Measurements from ENCODE around the gene PIK3C3. TPM values are rescaled to one million over a fixed set of nuclear protein-coding genes. Genes with fewer than 3 reads are reported as not detected.

The PIK3C3 gene
- total RNA-seq, 1 donor from 2014 or later: 61.5 TPM

- Mint-ChIP-seq H3K4me1 (ENCODE audit: low read depth) (no peaks in the 10 kb centered on the region), H3K9me3 (ENCODE audit: low read depth) (no peaks in the 10 kb centered on the region), H3K4me3 (ENCODE audit: low read depth) (no peak overlapping the region), H3K27me3 (no peaks in the 10 kb centered on the region), H3K36me3 (ENCODE audit: insufficient read depth) (peaks cover 16% of the 10 kb centered on the region), H3K27ac (no peak overlapping the region)
- DNase-seq (ENCODE audit: low spot score, unreplicated experiment): no peak
- no peak for TF ChIP-seq CTCF (IDR thresholded peaks at IDR 0.05; ENCODE audit: unreplicated experiment)
Observed at GRCh38 chr18:42078711-42079110, 123.7 kb downstream of the PIK3C3 start.

GRCh38 chr18:42080340-42080739 lies 125.3 kb downstream of the PIK3C3 start:
- Mint-ChIP-seq H3K27me3 (no peaks in the 10 kb centered on the region), H3K4me3 (ENCODE audit: low read depth) (no peak overlapping the region)

DNA sequence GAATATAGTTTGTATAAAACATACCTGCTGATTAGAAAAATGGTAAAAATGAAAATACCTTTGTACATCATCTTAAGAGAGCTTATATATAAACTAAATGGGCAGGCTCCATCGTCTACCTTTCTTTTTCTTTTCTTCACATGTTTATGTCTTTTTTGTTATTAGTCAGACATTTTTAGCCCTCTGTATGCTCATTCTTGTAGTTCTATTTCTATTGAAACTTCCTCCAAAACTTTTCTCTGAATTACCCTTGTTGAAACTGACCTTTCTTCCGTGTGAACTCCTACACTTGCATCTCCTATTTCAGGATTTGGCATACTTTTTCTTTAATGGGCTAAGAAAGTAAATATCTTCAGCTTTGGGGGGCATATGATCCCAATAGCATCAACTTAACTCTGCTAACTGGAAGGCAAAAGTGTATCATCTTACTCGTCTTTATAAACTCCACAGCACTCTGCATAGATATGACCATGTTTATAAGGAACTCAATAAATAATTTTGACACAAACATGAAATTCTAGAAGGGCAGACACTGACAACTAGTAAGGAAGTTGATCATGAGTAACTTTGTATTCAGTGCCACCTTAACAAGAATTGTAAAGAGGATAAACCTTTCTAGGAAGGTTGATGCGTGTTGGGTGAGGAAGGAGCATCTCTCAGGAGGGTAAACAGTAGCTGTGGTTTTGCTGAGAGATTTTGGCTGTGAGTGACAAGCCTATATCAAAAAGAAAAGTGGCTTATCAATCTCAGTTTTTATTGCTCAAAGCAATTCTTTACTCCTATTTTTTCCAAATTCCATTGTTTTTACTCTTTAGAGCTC lies 127.6 kb downstream of the PIK3C3 start:
- H3K36me3 Mint-ChIP-seq (ENCODE audit: insufficient read depth): peaks cover 10% of the 10 kb centered on the region
- no peaks in the 10 kb centered on the region for H3K9me3 Mint-ChIP-seq (ENCODE audit: low read depth)
- H3K27ac Mint-ChIP-seq: no peak overlapping the region
- TF ChIP-seq CTCF (IDR thresholded peaks at IDR 0.05; ENCODE audit: unreplicated experiment): no peak
- DNase-seq (ENCODE audit: low spot score, unreplicated experiment): no peak
- no peaks in the 10 kb centered on the region for H3K27me3 Mint-ChIP-seq
- H3K4me1 Mint-ChIP-seq (ENCODE audit: low read depth): no peaks in the 10 kb centered on the region
- H3K4me3 Mint-ChIP-seq (ENCODE audit: low read depth): no peak overlapping the region

More at GRCh38 chr18:42080340-42080739, 125.3 kb downstream of the PIK3C3 start:
- Mint-ChIP-seq H3K4me1 (ENCODE audit: low read depth) (no peaks in the 10 kb centered on the region), H3K36me3 (ENCODE audit: insufficient read depth) (peaks cover 16% of the 10 kb centered on the region), H3K9me3 (ENCODE audit: low read depth) (no peaks in the 10 kb centered on the region), H3K27ac (no peak overlapping the region)
- DNase-seq (ENCODE audit: low spot score, unreplicated experiment): no peak
- TF ChIP-seq CTCF (IDR thresholded peaks at IDR 0.05; ENCODE audit: unreplicated experiment): no peak

DNA sequence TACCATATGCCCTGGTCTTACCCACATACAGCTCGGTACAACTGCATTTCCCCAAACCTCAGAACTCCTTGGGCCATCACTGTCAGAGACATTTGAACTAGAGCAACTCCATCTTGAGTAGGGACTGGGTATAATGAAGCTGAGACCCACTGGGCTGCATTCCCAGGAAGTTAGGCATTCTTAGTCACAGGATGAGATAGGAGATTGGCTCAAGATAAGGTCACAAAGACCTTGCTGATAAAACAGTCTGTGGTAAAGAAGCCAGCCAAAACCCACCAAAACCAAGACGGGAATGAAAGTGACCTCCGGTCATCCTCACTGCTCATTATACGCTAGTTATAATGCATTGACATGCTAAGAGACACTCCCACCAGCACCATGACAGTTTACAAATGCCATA lies 131.3 kb downstream of the PIK3C3 start:
- Mint-ChIP-seq H3K9me3 (ENCODE audit: low read depth) (no peaks in the 10 kb centered on the region), H3K4me3 (ENCODE audit: low read depth) (no peak overlapping the region), H3K4me1 (ENCODE audit: low read depth) (no peaks in the 10 kb centered on the region), H3K27me3 (no peaks in the 10 kb centered on the region), H3K36me3 (ENCODE audit: insufficient read depth) (peaks cover 9% of the 10 kb centered on the region), H3K27ac (no peak overlapping the region)
- no peak for TF ChIP-seq CTCF (IDR thresholded peaks at IDR 0.05; ENCODE audit: unreplicated experiment)
- DNase-seq (ENCODE audit: low spot score, unreplicated experiment): no peak

GRCh38 chr18:42087235-42087634 lies 132.2 kb downstream of the PIK3C3 start:
- H3K36me3 Mint-ChIP-seq (ENCODE audit: insufficient read depth): peaks cover 7% of the 10 kb centered on the region
- TF ChIP-seq CTCF (IDR thresholded peaks at IDR 0.05; ENCODE audit: unreplicated experiment): no peak

More at GRCh38 chr18:42087235-42087634, 132.2 kb downstream of the PIK3C3 start:
- Mint-ChIP-seq H3K4me3 (ENCODE audit: low read depth) (no peak overlapping the region), H3K27ac (no peak overlapping the region), H3K9me3 (ENCODE audit: low read depth) (no peaks in the 10 kb centered on the region), H3K4me1 (ENCODE audit: low read depth) (no peaks in the 10 kb centered on the region), H3K27me3 (no peaks in the 10 kb centered on the region)
- DNase-seq (ENCODE audit: low spot score, unreplicated experiment): no peak
